HCT116 (cell line): ENCODE results near the gene PSMB7.

ENCODE experiments used
- ATF3 ChIP-seq: IDR thresholded peaks from 2 replicates; pipeline ENCODE4 v1.6.1; 2012
- CBX3 ChIP-seq: IDR thresholded peaks from 2 replicates; pipeline ENCODE4 v1.6.1; 2012; ENCODE audit warnings: low read depth
- CEBPB ChIP-seq: IDR thresholded peaks from 2 replicates; pipeline ENCODE4 v1.6.1; 2012; ENCODE audit warnings: low read depth
- EZH2 ChIP-seq: fragments of 200-600 bp; sonication (generic); IDR thresholded peaks from 2 replicates; pipeline ENCODE4 v1.6.1; 2017; ENCODE audit warnings: antibody characterized with exemption, mixed run types
- EZH2phosphoT487 ChIP-seq: fragments of 200-600 bp; IDR thresholded peaks from 2 replicates; pipeline ENCODE4 v1.6.1; 2018; ENCODE audit warnings: antibody characterized with exemption, borderline replicate concordance
- MAX ChIP-seq: IDR thresholded peaks from 2 replicates; pipeline ENCODE4 v1.6.1; 2012
- POLR2A ChIP-seq: IDR thresholded peaks from 2 replicates; pipeline ENCODE4 v1.7.0; 2011; ENCODE audit warnings: borderline replicate concordance; ENCODE audit not compliant: insufficient read depth, insufficient read length; ENCODE audit errors: extremely low read depth
- POLR2AphosphoS5 ChIP-seq: IDR thresholded peaks from 2 replicates; pipeline ENCODE4 v1.6.1; 2011; ENCODE audit warnings: mild to moderate bottlenecking, low read depth, low read length, moderate library complexity
- RAD21 ChIP-seq: IDR thresholded peaks from 2 replicates; pipeline ENCODE4 v1.6.1; 2012; ENCODE audit warnings: low read depth, mild to moderate bottlenecking
- REST ChIP-seq: IDR thresholded peaks from 2 replicates; pipeline ENCODE4 v1.6.1; 2012; ENCODE audit warnings: low read depth
- SIN3A ChIP-seq: IDR thresholded peaks from 2 replicates; pipeline ENCODE4 v1.6.1; 2012; ENCODE audit warnings: low read depth
- TCF7L2 ChIP-seq: IDR thresholded peaks from 2 replicates; pipeline ENCODE4 v1.7.0; 2011; ENCODE audit warnings: borderline replicate concordance, inconsistent platforms; ENCODE audit not compliant: insufficient read depth, insufficient read length; ENCODE audit errors: extremely low read depth
- ZNF274 ChIP-seq: fragments of 200-500 bp; sonication (Bioruptor generic); IDR thresholded peaks from 2 replicates; pipeline ENCODE4 v1.6.1; 2014; ENCODE audit warnings: mild to moderate bottlenecking, low read depth, low read length, inconsistent platforms
- TF ChIP-seq, protein P1 (sequence below), 3 experiments: fragments of 200-600 bp in 1 of 3; sonication (generic) in 1 of 3; IDR thresholded peaks in 2 of 3; conservative IDR thresholded peaks in 1 of 3; 2 replicates each; pipeline ENCODE4 v1.5.1; 2012 to 2017; ENCODE audit warnings: low read depth in 2 of 3, low read length in 2 of 3, antibody characterized with exemption in 1 of 3, borderline replicate concordance in 1 of 3, control low read depth in 1 of 3, mild to moderate bottlenecking in 1 of 3, mixed read lengths in 1 of 3, mixed run types in 1 of 3, moderate library complexity in 1 of 3; ENCODE audit not compliant: insufficient read depth in 1 of 3

DNA sequence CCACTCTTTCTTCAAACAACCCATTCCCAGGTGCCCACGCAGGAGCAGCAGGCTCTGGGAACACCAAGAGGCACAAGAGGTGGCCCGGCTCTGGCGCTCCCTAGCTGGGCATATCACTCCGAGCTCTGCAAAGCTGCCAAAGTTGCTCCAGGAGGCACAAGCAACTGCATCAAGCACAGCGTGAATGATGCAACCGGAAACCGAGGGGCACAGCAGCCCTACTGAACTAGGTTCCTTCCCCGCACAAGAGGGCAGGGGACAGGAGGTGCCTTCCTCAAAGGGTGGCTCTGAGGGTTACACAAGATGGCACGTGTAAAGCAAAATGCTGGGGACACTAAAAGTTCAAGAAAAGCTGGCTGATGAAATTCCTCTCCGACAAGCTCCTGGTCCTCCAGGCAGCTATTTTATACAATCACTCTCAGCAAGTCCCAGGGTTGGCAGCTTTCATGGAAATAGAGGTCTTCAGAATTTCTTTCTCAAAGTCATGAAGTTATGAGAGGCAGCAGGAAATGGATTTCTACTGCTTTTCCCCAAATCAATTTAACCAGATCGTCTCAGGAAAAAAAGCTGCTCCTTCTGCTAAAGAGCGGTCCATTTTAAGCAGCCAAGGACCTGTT, 22.9 kb downstream of the PSMB7 start:
- TF ChIP-seq, protein P1, sequence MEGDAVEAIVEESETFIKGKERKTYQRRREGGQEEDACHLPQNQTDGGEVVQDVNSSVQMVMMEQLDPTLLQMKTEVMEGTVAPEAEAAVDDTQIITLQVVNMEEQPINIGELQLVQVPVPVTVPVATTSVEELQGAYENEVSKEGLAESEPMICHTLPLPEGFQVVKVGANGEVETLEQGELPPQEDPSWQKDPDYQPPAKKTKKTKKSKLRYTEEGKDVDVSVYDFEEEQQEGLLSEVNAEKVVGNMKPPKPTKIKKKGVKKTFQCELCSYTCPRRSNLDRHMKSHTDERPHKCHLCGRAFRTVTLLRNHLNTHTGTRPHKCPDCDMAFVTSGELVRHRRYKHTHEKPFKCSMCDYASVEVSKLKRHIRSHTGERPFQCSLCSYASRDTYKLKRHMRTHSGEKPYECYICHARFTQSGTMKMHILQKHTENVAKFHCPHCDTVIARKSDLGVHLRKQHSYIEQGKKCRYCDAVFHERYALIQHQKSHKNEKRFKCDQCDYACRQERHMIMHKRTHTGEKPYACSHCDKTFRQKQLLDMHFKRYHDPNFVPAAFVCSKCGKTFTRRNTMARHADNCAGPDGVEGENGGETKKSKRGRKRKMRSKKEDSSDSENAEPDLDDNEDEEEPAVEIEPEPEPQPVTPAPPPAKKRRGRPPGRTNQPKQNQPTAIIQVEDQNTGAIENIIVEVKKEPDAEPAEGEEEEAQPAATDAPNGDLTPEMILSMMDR (IDR thresholded peaks at IDR 0.05 in 2 of 3, conservative IDR thresholded peaks at IDR 0.05 in 1 of 3; ENCODE audit: borderline replicate concordance in 1 of 3, insufficient read depth in 1 of 3, low read depth in 2 of 3, low read length in 2 of 3) = no peak
- TF ChIP-seq TCF7L2 (no peak), ZNF274 (no peak), POLR2A (no peak), POLR2AphosphoS5 (no peak), EZH2 (no peak), EZH2phosphoT487 (no peak), ATF3 (no peak), CEBPB (no peak), REST (no peak), SIN3A (no peak), MAX (no peak), CBX3 (no peak), RAD21 (no peak)
